Neural crest cell (in vitro differentiated cells): ENCODE data around the gene WIZ. TPM values are rescaled to one million over a fixed set of nuclear protein-coding genes. Genes with fewer than 3 reads are reported as not detected.

ENCODE experiments used
- DNase-seq: peaks from one replicate; pipeline ENCODE4 v3.0.0; 2021; ENCODE audit warnings: low read depth, mixed read lengths, low spot score
- H3K27ac Mint-ChIP-seq: one replicate; pipeline ENCODE4 v1.8.0; 2021; ENCODE audit warnings: mild to moderate bottlenecking, mixed read lengths; ENCODE audit not compliant: unreplicated experiment
- H3K27me3 Mint-ChIP-seq: 2 replicates; pipeline ENCODE4 v1.8.0; 2021; ENCODE audit warnings: low read depth, mild to moderate bottlenecking, mixed read lengths
- H3K36me3 Mint-ChIP-seq: 2 replicates; pipeline ENCODE4 v1.8.0; 2021; ENCODE audit warnings: low read depth, mild to moderate bottlenecking, mixed read lengths
- H3K4me1 Mint-ChIP-seq: 2 replicates; pipeline ENCODE4 v1.8.0; 2021; ENCODE audit warnings: mixed read lengths
- H3K4me3 Mint-ChIP-seq: one replicate; pipeline ENCODE4 v1.8.0; 2021; ENCODE audit warnings: mild to moderate bottlenecking, mixed read lengths
- H3K9me3 Mint-ChIP-seq: 2 replicates; pipeline ENCODE4 v1.8.0; 2021; ENCODE audit warnings: mixed read lengths
- CTCF ChIP-seq: fragments of 200-600 bp; sonication (generic); conservative IDR thresholded peaks from 2 replicates; pipeline ENCODE4 v1.5.0; 2021; ENCODE audit warnings: antibody characterized with exemption, mild to moderate bottlenecking
- total RNA-seq: library from RNA; stranded (reverse); gene quantifications from 2 replicates; pipeline ENCODE4 v1.2.1, GENCODE V29; 2021

Gene WIZ
- total RNA-seq, 1 donor from 2014 or later, result 77.1 TPM

GRCh38 chr19:15453091-15453578 lies 3.4 kb upstream of the WIZ start:
- Mint-ChIP-seq H3K27me3 (peaks cover 65% of the 10 kb centered on the region), H3K4me1 (peaks cover 24% of the 10 kb centered on the region), H3K27ac (no peak overlapping the region), H3K9me3 (peaks cover 3% of the 10 kb centered on the region), H3K36me3 (no peaks in the 10 kb centered on the region), H3K4me3 (peak overlapping the region; percentile 71)
- DNase-seq, result no peak
- TF ChIP-seq CTCF, result peak; percentile 29

DNA sequence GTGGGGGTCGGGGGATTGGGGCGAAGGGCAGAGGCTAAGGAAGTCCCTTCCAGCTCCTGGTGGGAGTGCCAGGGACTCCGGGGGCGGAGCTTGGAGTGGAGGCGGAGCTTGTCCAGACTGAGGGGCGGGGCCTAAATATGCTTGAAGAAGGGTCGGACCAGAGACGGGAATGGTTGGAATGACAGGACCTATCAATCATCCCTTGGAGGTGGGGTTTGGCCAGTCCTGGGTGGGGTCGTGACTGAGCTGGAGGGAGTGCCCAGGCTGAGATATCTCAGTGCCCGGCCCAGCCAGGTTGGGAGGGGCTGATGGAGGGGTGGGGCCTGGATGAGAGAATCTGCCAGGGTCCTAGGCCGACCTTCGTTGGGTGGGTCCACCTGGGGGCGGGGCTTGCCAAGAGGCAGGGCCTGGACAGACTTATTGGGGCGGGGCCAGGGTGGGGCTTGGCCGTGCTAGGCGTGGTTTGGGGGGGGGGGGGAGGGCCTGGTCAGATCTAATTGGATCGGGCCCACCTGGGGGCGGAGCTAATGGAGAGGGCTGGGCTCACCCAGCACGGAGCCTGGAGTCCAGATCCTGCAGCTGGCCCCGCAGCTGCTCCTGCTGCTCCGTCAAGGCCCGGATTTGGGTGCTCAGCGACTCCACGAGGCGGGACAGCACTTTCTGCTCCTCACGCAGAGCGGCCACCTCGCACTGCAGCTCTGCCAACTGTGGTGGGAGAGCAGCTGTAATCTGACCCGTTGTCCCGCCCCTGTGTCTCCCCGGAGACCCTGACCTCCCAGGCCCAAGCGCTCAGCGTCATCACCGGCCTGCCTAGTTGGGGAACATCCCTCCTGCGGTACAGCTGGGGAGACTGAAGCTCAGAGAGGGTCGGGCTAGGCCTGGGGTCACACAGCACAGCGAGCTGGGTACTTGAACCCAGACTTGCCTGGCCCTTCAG lies 2.6 kb upstream of the WIZ start:
- TF ChIP-seq CTCF, result no peak
- peaks cover 60% of the 10 kb centered on the region for H3K27me3 Mint-ChIP-seq

DNA sequence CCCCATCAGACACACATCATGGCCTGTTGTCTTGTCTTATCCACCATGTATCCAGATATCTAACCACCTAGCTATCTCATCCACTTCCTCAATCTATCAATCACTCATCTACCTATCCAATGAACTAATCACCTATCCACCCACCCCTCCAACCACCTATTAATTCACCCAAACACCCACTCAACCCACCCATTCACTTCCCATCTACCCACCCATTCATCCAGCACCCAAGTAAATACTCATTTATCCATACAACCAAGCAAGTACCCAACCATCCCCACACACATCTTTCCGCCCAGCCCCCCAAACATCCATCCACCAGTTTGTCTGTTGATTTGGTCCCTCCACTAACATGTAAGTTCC lies 753 bp upstream of the WIZ start:
- TF ChIP-seq CTCF, result no peak
- H3K27me3 Mint-ChIP-seq, result peaks cover 43% of the 10 kb centered on the region
- DNase-seq, result no peak
- peak overlapping the region; percentile 80 for H3K27ac Mint-ChIP-seq
- H3K4me1 Mint-ChIP-seq, result peaks cover 24% of the 10 kb centered on the region
- H3K4me3 Mint-ChIP-seq, result peak overlapping the region; percentile 92
- peaks cover 3% of the 10 kb centered on the region for H3K36me3 Mint-ChIP-seq
- H3K9me3 Mint-ChIP-seq, result peaks cover 3% of the 10 kb centered on the region

More for the DNA sequence above, 2.6 kb upstream of the WIZ start:
- Mint-ChIP-seq H3K27ac (no peak overlapping the region), H3K4me3 (peak overlapping the region; percentile 79), H3K4me1 (peaks cover 24% of the 10 kb centered on the region), H3K9me3 (peaks cover 3% of the 10 kb centered on the region), H3K36me3 (peaks cover 1% of the 10 kb centered on the region)
- peak; percentile 65 for DNase-seq

DNA sequence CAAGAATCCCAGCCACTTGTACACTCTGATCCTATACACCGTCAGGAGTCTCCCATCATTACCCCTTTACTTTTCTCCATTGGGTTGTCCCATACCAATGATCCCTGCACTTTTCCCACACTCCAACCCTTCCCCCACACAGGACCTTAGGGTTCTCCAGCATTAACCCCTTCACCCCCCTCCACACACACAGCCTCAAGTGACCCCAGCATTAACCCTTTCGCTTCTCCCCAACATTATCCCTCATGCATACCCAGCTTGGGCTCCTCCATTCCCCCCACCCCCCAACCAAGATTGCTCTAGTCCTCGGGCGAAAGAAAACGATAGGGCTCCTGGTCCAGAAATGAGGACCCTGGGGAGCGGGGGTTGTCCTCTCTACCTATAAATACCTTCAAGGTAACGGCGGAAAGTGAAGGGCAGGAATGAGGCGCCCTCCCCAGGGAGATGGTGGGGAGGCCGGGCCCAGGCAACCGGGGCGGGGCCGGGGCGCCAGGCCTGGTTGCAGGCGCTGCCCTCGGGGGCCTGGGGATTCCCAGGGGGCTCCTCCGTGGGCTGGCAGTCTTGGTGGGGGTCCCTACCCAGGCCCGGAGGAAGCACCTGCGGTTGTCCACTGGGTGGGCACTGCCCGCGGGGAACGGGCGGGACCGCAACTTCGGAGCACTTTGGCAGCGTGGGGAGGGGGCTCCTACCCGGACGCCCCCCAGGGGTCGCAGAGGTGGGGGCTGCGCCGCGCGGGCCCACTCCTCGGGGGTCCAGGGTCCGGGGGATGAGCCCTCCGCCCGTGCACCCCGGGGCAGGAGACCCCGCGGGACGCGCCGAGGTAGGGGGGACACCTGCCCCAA lies 757 bp downstream of the WIZ start:
- H3K4me3 Mint-ChIP-seq, result peak overlapping the region; percentile 92
- H3K36me3 Mint-ChIP-seq, result peaks cover 3% of the 10 kb centered on the region
- DNase-seq, result no peak
- H3K9me3 Mint-ChIP-seq, result peaks cover 3% of the 10 kb centered on the region
- H3K27ac Mint-ChIP-seq, result no peak overlapping the region
- H3K27me3 Mint-ChIP-seq, result peaks cover 28% of the 10 kb centered on the region
- TF ChIP-seq CTCF, result no peak
- peaks cover 24% of the 10 kb centered on the region for H3K4me1 Mint-ChIP-seq

DNA sequence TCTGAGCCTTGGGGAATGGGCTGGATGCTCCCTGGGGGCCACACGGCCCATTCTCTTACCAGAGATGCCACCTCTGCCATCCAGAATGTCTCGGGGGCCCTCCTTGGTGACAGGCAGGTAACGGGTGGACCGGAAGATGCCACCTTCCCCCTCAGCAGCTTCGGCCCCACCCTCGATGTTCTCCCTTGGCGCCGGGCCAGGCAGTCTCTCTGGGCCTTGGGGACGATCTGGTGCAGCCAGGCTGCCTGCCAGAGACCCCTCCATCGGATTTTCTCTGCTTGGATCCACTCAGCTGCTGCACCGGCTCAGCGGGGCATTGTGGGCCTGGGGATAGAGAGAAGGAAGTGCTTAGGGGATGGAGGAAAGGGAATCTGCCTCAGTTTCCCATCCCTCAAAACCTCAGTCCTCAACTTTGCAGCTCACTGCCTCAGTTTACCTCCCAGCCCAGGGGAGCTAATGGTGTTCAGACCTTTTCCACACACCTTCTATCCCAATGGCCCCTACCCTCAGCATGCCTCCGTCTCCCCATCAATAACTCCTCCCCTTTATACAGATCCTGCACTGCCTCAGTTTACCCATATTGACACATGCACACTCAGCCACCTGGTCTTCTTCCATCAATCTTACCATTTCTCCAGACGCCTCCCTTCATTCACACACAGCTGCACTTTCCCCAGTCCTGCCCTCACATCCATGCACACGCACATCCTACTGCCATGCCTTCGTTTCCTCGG lies 1.5 kb downstream of the WIZ start:
- Mint-ChIP-seq H3K36me3 (peaks cover 3% of the 10 kb centered on the region), H3K4me1 (peaks cover 17% of the 10 kb centered on the region), H3K27ac (no peak overlapping the region), H3K27me3 (peaks cover 21% of the 10 kb centered on the region), H3K9me3 (peaks cover 3% of the 10 kb centered on the region), H3K4me3 (peak overlapping the region; percentile 92)
- DNase-seq, result no peak
- no peak for TF ChIP-seq CTCF
